OCI-LY7 (cell line): ENCODE results near the gene OTOG.

Experiments
- CTCF ChIP-seq: fragments of 200-600 bp; sonication (generic); conservative IDR thresholded peaks from 2 replicates; pipeline ENCODE4 v1.5.1; 2014; ENCODE audit warnings: mild to moderate bottlenecking, antibody characterized with exemption, low read length, moderate library complexity, mixed read lengths
- EZH2phosphoT487 ChIP-seq: fragments of 200-600 bp; sonication (generic); IDR thresholded peaks from 2 replicates; pipeline ENCODE4 v1.6.1; 2018; ENCODE audit warnings: low read depth, borderline replicate concordance, mild to moderate bottlenecking, mixed run types, antibody characterized with exemption, low read length, moderate library complexity, mixed read lengths

DNA sequence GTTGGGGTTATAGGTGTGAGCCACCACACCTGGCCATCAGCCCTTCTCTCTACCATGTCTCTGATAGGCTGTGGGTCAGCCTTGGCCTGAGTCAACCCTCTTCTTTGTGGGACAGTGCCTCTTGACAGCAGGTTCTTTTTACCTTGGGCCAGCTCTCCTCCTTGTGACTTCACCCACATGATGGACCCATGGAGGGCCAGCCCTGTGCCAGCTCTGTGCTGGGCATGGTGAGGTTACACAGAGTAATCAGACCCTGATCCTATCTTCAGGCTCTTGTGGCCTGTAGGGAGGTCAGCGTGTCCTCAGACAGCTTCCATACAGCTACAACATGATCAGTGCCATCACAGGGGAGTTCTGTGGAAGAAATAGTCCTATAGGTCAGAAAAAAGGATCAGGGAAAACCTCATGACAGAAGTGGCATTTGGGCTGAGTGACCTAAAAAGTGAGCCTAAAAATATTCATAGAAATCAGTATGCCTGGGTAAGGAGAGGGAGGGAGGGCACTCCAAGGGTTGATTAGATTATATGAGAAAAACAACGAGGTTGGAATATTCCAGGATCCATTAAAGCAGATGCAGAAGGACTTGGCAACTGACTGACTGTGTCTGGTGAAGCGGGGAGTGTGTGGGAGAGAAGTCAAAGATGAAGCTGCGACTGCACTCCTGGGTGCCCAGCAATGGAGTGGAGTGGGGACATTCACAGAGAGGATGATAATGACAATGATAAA is 17.1 kb downstream of the OTOG start:
- TF ChIP-seq CTCF: no peak
- no peak for TF ChIP-seq EZH2phosphoT487
